Left ventricle myocardium inferior (tissue), 1 donor: ENCODE measurements around the gene PDZD2. TPM values are rescaled to one million over a fixed set of nuclear protein-coding genes. Genes with fewer than 3 reads are reported as not detected.
A peak's percentile ranks its signal among the peaks of the same experiment; 100 is the strongest.

Source experiments
- DNase-seq: peaks from one replicate; pipeline ENCODE4 v3.0.0-alpha.2; 2020
- H3K27ac ChIP-seq: fragments of 200-600 bp; replicated peaks from 2 replicates; pipeline ENCODE4 v1.8.0; 2021
- H3K27me3 ChIP-seq: fragments of 200-600 bp; 2 replicates; pipeline ENCODE4 v1.8.0; 2021; ENCODE audit warnings: low read depth
- H3K36me3 ChIP-seq: fragments of 200-600 bp; 2 replicates; pipeline ENCODE4 v1.8.0; 2021
- H3K4me1 ChIP-seq: fragments of 200-600 bp; 2 replicates; pipeline ENCODE4 v1.8.0; 2021
- H3K4me3 ChIP-seq: fragments of 200-600 bp; 2 replicates; pipeline ENCODE4 v1.8.0; 2021; ENCODE audit warnings: mild to moderate bottlenecking, moderate library complexity
- H3K9me3 ChIP-seq: fragments of 200-600 bp; replicated peaks from 2 replicates; pipeline ENCODE4 v1.8.0; 2021
- intact Hi-C: fragments of 100-400 bp; cut with micrococcal nuclease; formaldehyde crosslinking; loops from one replicate; pipeline ENCODE4 v1.11.0; 2022
- total RNA-seq: library from RNA; stranded (reverse); fragmentation: NEBNext Ultra II Directional; extraction: Animal tissue kit (Norgen Biotek cat#: 25700); gene quantifications from one replicate; pipeline ENCODE4 v1.2.1, GENCODE V29; 2021
- TF ChIP-seq, protein P1 (sequence below): fragments of 200-600 bp; IDR thresholded peaks from 2 replicates; pipeline ENCODE4 v1.8.0; 2021; ENCODE audit warnings: antibody characterized with exemption, mild to moderate bottlenecking, borderline replicate concordance
- donor health status: DM: no; HTN: yes; CAD: no; lungs with severe emphysema.

PDZD2 gene
- total RNA-seq, 1 donor from 2014 or later: 120 TPM

- Histone ChIP-seq H3K27ac (no peak overlapping the region), H3K36me3 (peaks cover 78% of the 10 kb centered on the region), H3K27me3 (no peaks in the 10 kb centered on the region), H3K4me1 (peaks cover 10% of the 10 kb centered on the region), H3K4me3 (no peak overlapping the region), H3K9me3 (no peaks in the 10 kb centered on the region)
- intact Hi-C loops: no loop called here
- DNase-seq: no peak
- TF ChIP-seq, protein P1, sequence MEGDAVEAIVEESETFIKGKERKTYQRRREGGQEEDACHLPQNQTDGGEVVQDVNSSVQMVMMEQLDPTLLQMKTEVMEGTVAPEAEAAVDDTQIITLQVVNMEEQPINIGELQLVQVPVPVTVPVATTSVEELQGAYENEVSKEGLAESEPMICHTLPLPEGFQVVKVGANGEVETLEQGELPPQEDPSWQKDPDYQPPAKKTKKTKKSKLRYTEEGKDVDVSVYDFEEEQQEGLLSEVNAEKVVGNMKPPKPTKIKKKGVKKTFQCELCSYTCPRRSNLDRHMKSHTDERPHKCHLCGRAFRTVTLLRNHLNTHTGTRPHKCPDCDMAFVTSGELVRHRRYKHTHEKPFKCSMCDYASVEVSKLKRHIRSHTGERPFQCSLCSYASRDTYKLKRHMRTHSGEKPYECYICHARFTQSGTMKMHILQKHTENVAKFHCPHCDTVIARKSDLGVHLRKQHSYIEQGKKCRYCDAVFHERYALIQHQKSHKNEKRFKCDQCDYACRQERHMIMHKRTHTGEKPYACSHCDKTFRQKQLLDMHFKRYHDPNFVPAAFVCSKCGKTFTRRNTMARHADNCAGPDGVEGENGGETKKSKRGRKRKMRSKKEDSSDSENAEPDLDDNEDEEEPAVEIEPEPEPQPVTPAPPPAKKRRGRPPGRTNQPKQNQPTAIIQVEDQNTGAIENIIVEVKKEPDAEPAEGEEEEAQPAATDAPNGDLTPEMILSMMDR: no peak
Observed at GRCh38 chr5:32089146-32090000, 450.4 kb downstream of the PDZD2 start.

DNA sequence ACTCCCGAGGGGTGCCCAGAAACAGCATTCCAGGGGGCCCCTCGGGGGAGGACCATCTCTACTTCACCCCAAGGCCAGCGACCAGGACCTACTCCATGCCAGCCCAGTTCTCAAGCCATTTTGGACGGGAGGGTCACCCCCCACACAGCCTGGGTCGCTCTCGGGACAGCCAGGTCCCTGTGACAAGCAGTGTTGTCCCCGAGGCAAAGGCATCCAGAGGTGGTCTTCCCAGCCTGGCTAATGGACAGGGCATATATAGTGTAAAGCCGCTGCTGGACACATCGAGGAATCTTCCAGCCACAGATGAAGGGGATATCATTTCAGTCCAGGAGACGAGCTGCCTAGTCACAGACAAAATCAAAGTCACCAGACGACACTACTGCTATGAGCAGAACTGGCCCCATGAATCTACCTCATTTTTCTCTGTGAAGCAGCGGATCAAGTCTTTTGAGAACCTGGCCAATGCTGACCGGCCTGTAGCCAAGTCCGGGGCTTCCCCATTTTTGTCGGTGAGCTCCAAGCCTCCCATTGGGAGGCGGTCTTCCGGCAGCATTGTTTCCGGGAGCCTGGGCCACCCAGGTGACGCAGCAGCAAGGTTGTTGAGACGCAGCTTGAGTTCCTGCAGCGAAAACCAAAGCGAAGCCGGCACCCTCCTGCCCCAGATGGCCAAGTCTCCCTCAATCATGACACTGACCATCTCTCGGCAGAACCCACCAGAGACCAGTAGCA lies 451.3 kb downstream of the PDZD2 start:
- Histone ChIP-seq H3K9me3 (no peaks in the 10 kb centered on the region), H3K4me3 (no peak overlapping the region), H3K4me1 (peaks cover 16% of the 10 kb centered on the region), H3K27me3 (no peaks in the 10 kb centered on the region), H3K36me3 (peaks cover 75% of the 10 kb centered on the region), H3K27ac (no peak overlapping the region)
- TF ChIP-seq, protein P1: no peak
- intact Hi-C loops: loop anchor here (5.0 kb wide), 1 partner anchor 263 kb away; no protein-coding TSS in a partner anchor
- no peak for DNase-seq

- H3K36me3 ChIP-seq: peaks cover 71% of the 10 kb centered on the region
- no peaks in the 10 kb centered on the region for H3K27me3 ChIP-seq
- H3K4me3 ChIP-seq: no peak overlapping the region
- TF ChIP-seq, protein P1: no peak
- H3K4me1 ChIP-seq: peaks cover 20% of the 10 kb centered on the region
- no peak overlapping the region for H3K27ac ChIP-seq
- no peaks in the 10 kb centered on the region for H3K9me3 ChIP-seq
- DNase-seq: no peak
- intact Hi-C loops: loop anchor here (5.0 kb wide), 1 partner anchor 263 kb away; no protein-coding TSS in a partner anchor
Observed at GRCh38 chr5:32090755-32091128, 451.8 kb downstream of the PDZD2 start.

GRCh38 chr5:32092938-32093812 lies 454.2 kb downstream of the PDZD2 start:
- Histone ChIP-seq H3K27ac (no peak overlapping the region), H3K9me3 (no peaks in the 10 kb centered on the region), H3K4me1 (peaks cover 28% of the 10 kb centered on the region), H3K27me3 (no peaks in the 10 kb centered on the region), H3K36me3 (peaks cover 64% of the 10 kb centered on the region), H3K4me3 (no peak overlapping the region)
- TF ChIP-seq, protein P1: peak; percentile 77
- no peak for DNase-seq
- intact Hi-C loops: loop anchor here (5.0 kb wide), 1 partner anchor 266 kb away; no protein-coding TSS in a partner anchor

GRCh38 chr5:32094691-32095090 lies 455.8 kb downstream of the PDZD2 start:
- Histone ChIP-seq H3K27ac (peak overlapping the region; percentile 50), H3K9me3 (no peaks in the 10 kb centered on the region), H3K27me3 (no peaks in the 10 kb centered on the region), H3K4me3 (no peak overlapping the region), H3K4me1 (peaks cover 43% of the 10 kb centered on the region), H3K36me3 (peaks cover 49% of the 10 kb centered on the region)
- TF ChIP-seq, protein P1: no peak
- no peak for DNase-seq
- intact Hi-C loops: loop anchor here (5.0 kb wide), 1 partner anchor 267 kb away; no protein-coding TSS in a partner anchor
